GM13976 (cell line): Measurements from ENCODE around the gene CELF4.

ENCODE experiments used
- DNase-seq: peaks from one replicate; pipeline ENCODE4 v3.0.0; 2012; ENCODE audit warnings: low spot score
- CTCF ChIP-seq: IDR thresholded peaks from 2 replicates; pipeline ENCODE4 v1.5.1; 2012; ENCODE audit warnings: borderline replicate concordance, mild to moderate bottlenecking; ENCODE audit not compliant: insufficient read depth; ENCODE audit errors: extremely low read depth, missing control alignments, control extremely low read depth
- in situ Hi-C: fragments of 300-500 bp; cut with MboI; formaldehyde crosslinking; loops from one replicate; pipeline ENCODE4 v1.12.0; 2022; ENCODE audit warnings: low sequenced_read_pairs, mixed read lengths, inconsistent platforms; ENCODE audit not compliant: unreplicated experiment

The CELF4 gene

GRCh38 chr18:37567061-37567993 lies 1.7 kb upstream of the CELF4 start:
- in situ Hi-C loops = no loop called here
- DNase-seq = peak; percentile 38
- no peak for TF ChIP-seq CTCF

GRCh38 chr18:37566479-37567060 lies 972 bp upstream of the CELF4 start:
- no peak for TF ChIP-seq CTCF
- DNase-seq = no peak
- in situ Hi-C loops = no loop called here

- DNase-seq = peak; percentile 41
- no peak for TF ChIP-seq CTCF
- in situ Hi-C loops = no loop called here
Measured at GRCh38 chr18:37565977-37566478, 430 bp upstream of the CELF4 start.

GRCh38 chr18:37564711-37565100 lies 892 bp downstream of the CELF4 start:
- DNase-seq = peak; percentile 43
- no peak for TF ChIP-seq CTCF
- in situ Hi-C loops = no loop called here

- in situ Hi-C loops = no loop called here
- DNase-seq = no peak
- TF ChIP-seq CTCF = no peak
Measured at GRCh38 chr18:37563931-37564392, 1.6 kb downstream of the CELF4 start.

- DNase-seq = no peak
- no peak for TF ChIP-seq CTCF
- in situ Hi-C loops = no loop called here
Measured at GRCh38 chr18:37561986-37562385, 3.6 kb downstream of the CELF4 start.
